ENCODE measurements around the gene NME2.
A peak's percentile ranks its signal among the peaks of the same experiment; 100 is the strongest.
"Not testable (repeated sequence)": the region's sequence is repeated elsewhere in the genome, so short reads cannot be mapped to it uniquely, and the experiment has no call there.

NME2 gene

GRCh38 chr17:51155416-51155815 is 10.8 kb upstream of the NME2 start:
- peaks cover 3% of the 10 kb centered on the region for H3K4me1 ChIP-seq (ENCODE audit: control insufficient read depth, insufficient read depth, low read length)
- no peaks in the 10 kb centered on the region for H3K27me3 ChIP-seq (ENCODE audit: control insufficient read depth, insufficient read depth, low read length)
- no peaks in the 10 kb centered on the region for H3K9me3 ChIP-seq (ENCODE audit: control insufficient read depth, insufficient read depth, low read length)
- no peak overlapping the region for H3K4me3 ChIP-seq (ENCODE audit: low read depth, low read length)
- H3K36me3 ChIP-seq (ENCODE audit: control insufficient read depth, insufficient read depth, low read length) = peaks cover 20% of the 10 kb centered on the region
- H3K9ac ChIP-seq (ENCODE audit: low read depth, low read length) = no peak overlapping the region

- Histone ChIP-seq H3K27me3 (ENCODE audit: control insufficient read depth, insufficient read depth, low read length) (no peaks in the 10 kb centered on the region), H3K4me1 (ENCODE audit: control insufficient read depth, insufficient read depth, low read length) (peaks cover 1% of the 10 kb centered on the region), H3K9me3 (ENCODE audit: control insufficient read depth, insufficient read depth, low read length) (no peaks in the 10 kb centered on the region), H3K9ac (ENCODE audit: low read depth, low read length) (no peak overlapping the region), H3K4me3 (ENCODE audit: low read depth, low read length) (no peak overlapping the region), H3K36me3 (ENCODE audit: control insufficient read depth, insufficient read depth, low read length) (peaks cover 41% of the 10 kb centered on the region)
Measured at GRCh38 chr17:51159604-51160003, 6.6 kb upstream of the NME2 start.

- Histone ChIP-seq H3K36me3 (ENCODE audit: control insufficient read depth, insufficient read depth, low read length) (peaks cover 41% of the 10 kb centered on the region), H3K9me3 (ENCODE audit: control insufficient read depth, insufficient read depth, low read length) (no peaks in the 10 kb centered on the region), H3K27me3 (ENCODE audit: control insufficient read depth, insufficient read depth, low read length) (no peaks in the 10 kb centered on the region), H3K9ac (ENCODE audit: low read depth, low read length) (no peak overlapping the region), H3K4me3 (ENCODE audit: low read depth, low read length) (no peak overlapping the region), H3K4me1 (ENCODE audit: control insufficient read depth, insufficient read depth, low read length) (no peaks in the 10 kb centered on the region)
Measured at GRCh38 chr17:51161541-51161940, 4.7 kb upstream of the NME2 start.

GRCh38 chr17:51164911-51165679 is 1.1 kb upstream of the NME2 start:
- Histone ChIP-seq H3K27me3 (ENCODE audit: control insufficient read depth, insufficient read depth, low read length) (no peaks in the 10 kb centered on the region), H3K4me3 (ENCODE audit: low read depth, low read length) (peak overlapping the region; percentile 95), H3K9me3 (ENCODE audit: control insufficient read depth, insufficient read depth, low read length) (no peaks in the 10 kb centered on the region), H3K9ac (ENCODE audit: low read depth, low read length) (peak overlapping the region; percentile 88), H3K36me3 (ENCODE audit: control insufficient read depth, insufficient read depth, low read length) (peaks cover 42% of the 10 kb centered on the region), H3K4me1 (ENCODE audit: control insufficient read depth, insufficient read depth, low read length) (no peaks in the 10 kb centered on the region)

GRCh38 chr17:51165680-51166197 is 472 bp upstream of the NME2 start:
- Histone ChIP-seq H3K4me3 (ENCODE audit: low read depth, low read length) (peak overlapping the region; percentile 95), H3K36me3 (ENCODE audit: control insufficient read depth, insufficient read depth, low read length) (peaks cover 43% of the 10 kb centered on the region), H3K4me1 (ENCODE audit: control insufficient read depth, insufficient read depth, low read length) (no peaks in the 10 kb centered on the region)

GRCh38 chr17:51166987-51167931 is 1.0 kb downstream of the NME2 start:
- Histone ChIP-seq H3K4me3 (ENCODE audit: low read depth, low read length) (peak overlapping the region; percentile 95), H3K4me1 (ENCODE audit: control insufficient read depth, insufficient read depth, low read length) (no peaks in the 10 kb centered on the region), H3K27me3 (ENCODE audit: control insufficient read depth, insufficient read depth, low read length) (no peaks in the 10 kb centered on the region), H3K9ac (ENCODE audit: low read depth, low read length) (peak overlapping the region; percentile 91), H3K36me3 (ENCODE audit: control insufficient read depth, insufficient read depth, low read length) (peaks cover 41% of the 10 kb centered on the region), H3K9me3 (ENCODE audit: control insufficient read depth, insufficient read depth, low read length) (no peaks in the 10 kb centered on the region)

More at GRCh38 chr17:51165680-51166197, 472 bp upstream of the NME2 start:
- Histone ChIP-seq H3K9me3 (ENCODE audit: control insufficient read depth, insufficient read depth, low read length) (no peaks in the 10 kb centered on the region), H3K27me3 (ENCODE audit: control insufficient read depth, insufficient read depth, low read length) (no peaks in the 10 kb centered on the region), H3K9ac (ENCODE audit: low read depth, low read length) (peak overlapping the region; percentile 88)

GRCh38 chr17:51169340-51169739 is 3.1 kb downstream of the NME2 start:
- H3K4me1 ChIP-seq (ENCODE audit: control insufficient read depth, insufficient read depth, low read length) = no peaks in the 10 kb centered on the region
- no peaks in the 10 kb centered on the region for H3K9me3 ChIP-seq (ENCODE audit: control insufficient read depth, insufficient read depth, low read length)
- H3K9ac ChIP-seq (ENCODE audit: low read depth, low read length) = no peak overlapping the region
- peaks cover 30% of the 10 kb centered on the region for H3K36me3 ChIP-seq (ENCODE audit: control insufficient read depth, insufficient read depth, low read length)
- H3K4me3 ChIP-seq (ENCODE audit: low read depth, low read length) = no peak overlapping the region
- no peaks in the 10 kb centered on the region for H3K27me3 ChIP-seq (ENCODE audit: control insufficient read depth, insufficient read depth, low read length)

- H3K4me3 ChIP-seq (ENCODE audit: low read depth, low read length) = no peak overlapping the region
- H3K36me3 ChIP-seq (ENCODE audit: control insufficient read depth, insufficient read depth, low read length) = peaks cover 30% of the 10 kb centered on the region
- H3K27me3 ChIP-seq (ENCODE audit: control insufficient read depth, insufficient read depth, low read length) = no peaks in the 10 kb centered on the region
- H3K9me3 ChIP-seq (ENCODE audit: control insufficient read depth, insufficient read depth, low read length) = no peaks in the 10 kb centered on the region
- no peak overlapping the region for H3K9ac ChIP-seq (ENCODE audit: low read depth, low read length)
- H3K4me1 ChIP-seq (ENCODE audit: control insufficient read depth, insufficient read depth, low read length) = no peaks in the 10 kb centered on the region
Measured at GRCh38 chr17:51170736-51171135, 4.5 kb downstream of the NME2 start.

- H3K27me3 ChIP-seq (ENCODE audit: control insufficient read depth, insufficient read depth, low read length); H3K4me1 ChIP-seq (ENCODE audit: control insufficient read depth, insufficient read depth, low read length); H3K9ac ChIP-seq (ENCODE audit: low read depth, low read length); H3K9me3 ChIP-seq (ENCODE audit: control insufficient read depth, insufficient read depth, low read length); H3K4me3 ChIP-seq (ENCODE audit: low read depth, low read length): not testable (repeated sequence)
- H3K36me3 ChIP-seq (ENCODE audit: control insufficient read depth, insufficient read depth, low read length) = peaks cover 30% of the 10 kb centered on the region
Measured at GRCh38 chr17:51172030-51172429, 5.8 kb downstream of the NME2 start.

GRCh38 chr17:51180486-51180885 is 14.3 kb downstream of the NME2 start:
- no peaks in the 10 kb centered on the region for H3K9me3 ChIP-seq (ENCODE audit: control insufficient read depth, insufficient read depth, low read length)
- H3K27me3 ChIP-seq (ENCODE audit: control insufficient read depth, insufficient read depth, low read length) = no peaks in the 10 kb centered on the region
- H3K4me1 ChIP-seq (ENCODE audit: control insufficient read depth, insufficient read depth, low read length) = no peaks in the 10 kb centered on the region
- H3K4me3 ChIP-seq (ENCODE audit: low read depth, low read length) = no peak overlapping the region
- H3K9ac ChIP-seq (ENCODE audit: low read depth, low read length) = no peak overlapping the region
- no peaks in the 10 kb centered on the region for H3K36me3 ChIP-seq (ENCODE audit: control insufficient read depth, insufficient read depth, low read length)

GRCh38 chr17:51184124-51184523 is 17.9 kb downstream of the NME2 start:
- Histone ChIP-seq H3K36me3 (ENCODE audit: control insufficient read depth, insufficient read depth, low read length) (peaks cover 4% of the 10 kb centered on the region), H3K27me3 (ENCODE audit: control insufficient read depth, insufficient read depth, low read length) (no peaks in the 10 kb centered on the region), H3K4me1 (ENCODE audit: control insufficient read depth, insufficient read depth, low read length) (no peaks in the 10 kb centered on the region), H3K4me3 (ENCODE audit: low read depth, low read length) (no peak overlapping the region), H3K9me3 (ENCODE audit: control insufficient read depth, insufficient read depth, low read length) (no peaks in the 10 kb centered on the region), H3K9ac (ENCODE audit: low read depth, low read length) (no peak overlapping the region)
